GM23338 (cell line): ENCODE measurements around the gene CCNI2. TPM values are rescaled to one million over a fixed set of nuclear protein-coding genes. Genes with fewer than 3 reads are reported as not detected.

ENCODE experiments used
- ATAC-seq: fragments of 200-7000 bp; cut with Tn5 transposase; 3 replicates; pipeline ENCODE4 v1.9.1; 2020
- DNase-seq: peaks from one replicate; pipeline ENCODE4 v3.0.0-alpha.2; 2015; ENCODE audit warnings: low spot score
- H2AFZ ChIP-seq: fragments of 200-600 bp; sonication (generic); 2 replicates; pipeline ENCODE4 v1.8.0; 2016; ENCODE audit warnings: antibody characterized with exemption, mild to moderate bottlenecking, moderate library complexity
- H3F3A ChIP-seq: fragments of 200-600 bp; sonication (generic); replicated peaks from 2 replicates; pipeline ENCODE4 v1.8.0; 2017; ENCODE audit warnings: antibody characterized with exemption, mixed run types, low read depth
- H3K27ac ChIP-seq: fragments of 200-600 bp; sonication (generic); 2 replicates; pipeline ENCODE4 v1.6.1; 2016; ENCODE audit warnings: low read depth
- H3K27me3 ChIP-seq: fragments of 200-600 bp; sonication (generic); 2 replicates; pipeline ENCODE4 v1.8.0; 2016; ENCODE audit warnings: mild to moderate bottlenecking, mixed run types, moderate library complexity; ENCODE audit not compliant: insufficient read depth
- H3K36me3 ChIP-seq: fragments of 200-600 bp; sonication (generic); 2 replicates; pipeline ENCODE4 v1.8.0; 2016; ENCODE audit warnings: mild to moderate bottlenecking; ENCODE audit not compliant: insufficient read depth
- H3K4me1 ChIP-seq: fragments of 200-600 bp; sonication (generic); 2 replicates; pipeline ENCODE4 v1.8.0; 2016; ENCODE audit warnings: mild to moderate bottlenecking, moderate library complexity; ENCODE audit not compliant: insufficient read depth
- H3K4me2 ChIP-seq: fragments of 200-600 bp; sonication (generic); 2 replicates; pipeline ENCODE4 v1.7.1; 2017; ENCODE audit warnings: mixed run types
- H3K4me3 ChIP-seq: fragments of 200-600 bp; sonication (generic); 2 replicates; pipeline ENCODE4 v1.6.1; 2016; ENCODE audit warnings: mixed run types
- H3K79me2 ChIP-seq: fragments of 200-600 bp; sonication (generic); replicated peaks from 2 replicates; pipeline ENCODE4 v1.8.0; 2017; ENCODE audit warnings: mild to moderate bottlenecking; ENCODE audit not compliant: insufficient read depth
- H3K9me2 ChIP-seq: fragments of 200-600 bp; sonication (generic); 2 replicates; pipeline ENCODE4 v1.8.0; 2017; ENCODE audit not compliant: insufficient read depth
- H4K20me1 ChIP-seq: fragments of 200-600 bp; sonication (generic); replicated peaks from 2 replicates; pipeline ENCODE4 v1.8.0; 2017; ENCODE audit warnings: mild to moderate bottlenecking; ENCODE audit not compliant: insufficient read depth
- H3K27ac Mint-ChIP-seq: 2 replicates; pipeline ENCODE4 v1.8.0; 2020; ENCODE audit warnings: inconsistent platforms, mild to moderate bottlenecking, moderate library complexity, mixed read lengths
- H3K27me3 Mint-ChIP-seq: 3 replicates; pipeline ENCODE4 v1.8.0; 2022; ENCODE audit warnings: low read depth, mild to moderate bottlenecking, moderate library complexity, mixed read lengths, inconsistent platforms; ENCODE audit not compliant: insufficient read depth, poor library complexity
- H3K36me3 Mint-ChIP-seq: 3 replicates; pipeline ENCODE4 v1.8.0; 2021; ENCODE audit warnings: low read depth, mild to moderate bottlenecking, inconsistent platforms, moderate library complexity, mixed read lengths
- H3K4me1 Mint-ChIP-seq: 3 replicates; pipeline ENCODE4 v1.8.0; 2020; ENCODE audit warnings: mild to moderate bottlenecking, inconsistent platforms, mixed read lengths
- H3K4me3 Mint-ChIP-seq: 3 replicates; pipeline ENCODE4 v1.8.0; 2021; ENCODE audit warnings: moderate library complexity, mild to moderate bottlenecking, inconsistent platforms, mixed read lengths
- H3K9me3 Mint-ChIP-seq: 3 replicates; pipeline ENCODE4 v1.8.0; 2020; ENCODE audit warnings: moderate library complexity, mild to moderate bottlenecking, inconsistent platforms, mixed read lengths
- CREB1 ChIP-seq: fragments of 250-450 bp; sonication (Bioruptor Pico); IDR thresholded peaks from 2 replicates; pipeline ENCODE4 v1.5.0; 2020; ENCODE audit warnings: low read depth, mild to moderate bottlenecking, moderate library complexity
- EZH2phosphoT487 ChIP-seq: fragments of 200-600 bp; sonication (generic); IDR thresholded peaks from one replicate; pipeline ENCODE4 v1.8.1; 2018; ENCODE audit warnings: antibody characterized with exemption; ENCODE audit not compliant: unreplicated experiment
- NANOG ChIP-seq: IDR thresholded peaks from 2 replicates; pipeline ENCODE4 v1.6.1; 2016; ENCODE audit warnings: antibody characterized with exemption, borderline replicate concordance
- polyA plus RNA-seq: library from polyadenylated mRNA; unstranded; fragments of >200 nt; fragmentation: Nextera tagmentation; extraction: Ambion mirVana; gene quantifications from 2 replicates; pipeline ENCODE4 v1.2.1, GENCODE V29; 2016
- total RNA-seq: library from RNA; depleted of rRNA; stranded (reverse); fragments of >200 nt; shearing (Covaris generic); gene quantifications from 2 replicates; pipeline ENCODE4 v1.2.3, GENCODE V29; 2014
- TF ChIP-seq, protein P1 (sequence below): IDR thresholded peaks from one replicate; pipeline ENCODE4 v1.6.1; 2018; ENCODE audit warnings: antibody characterized with exemption; ENCODE audit not compliant: unreplicated experiment

The CCNI2 gene
- total and polyA plus RNA-seq, 2 experiments from 2014 or later: 0.55 to 2.5 TPM

DNA sequence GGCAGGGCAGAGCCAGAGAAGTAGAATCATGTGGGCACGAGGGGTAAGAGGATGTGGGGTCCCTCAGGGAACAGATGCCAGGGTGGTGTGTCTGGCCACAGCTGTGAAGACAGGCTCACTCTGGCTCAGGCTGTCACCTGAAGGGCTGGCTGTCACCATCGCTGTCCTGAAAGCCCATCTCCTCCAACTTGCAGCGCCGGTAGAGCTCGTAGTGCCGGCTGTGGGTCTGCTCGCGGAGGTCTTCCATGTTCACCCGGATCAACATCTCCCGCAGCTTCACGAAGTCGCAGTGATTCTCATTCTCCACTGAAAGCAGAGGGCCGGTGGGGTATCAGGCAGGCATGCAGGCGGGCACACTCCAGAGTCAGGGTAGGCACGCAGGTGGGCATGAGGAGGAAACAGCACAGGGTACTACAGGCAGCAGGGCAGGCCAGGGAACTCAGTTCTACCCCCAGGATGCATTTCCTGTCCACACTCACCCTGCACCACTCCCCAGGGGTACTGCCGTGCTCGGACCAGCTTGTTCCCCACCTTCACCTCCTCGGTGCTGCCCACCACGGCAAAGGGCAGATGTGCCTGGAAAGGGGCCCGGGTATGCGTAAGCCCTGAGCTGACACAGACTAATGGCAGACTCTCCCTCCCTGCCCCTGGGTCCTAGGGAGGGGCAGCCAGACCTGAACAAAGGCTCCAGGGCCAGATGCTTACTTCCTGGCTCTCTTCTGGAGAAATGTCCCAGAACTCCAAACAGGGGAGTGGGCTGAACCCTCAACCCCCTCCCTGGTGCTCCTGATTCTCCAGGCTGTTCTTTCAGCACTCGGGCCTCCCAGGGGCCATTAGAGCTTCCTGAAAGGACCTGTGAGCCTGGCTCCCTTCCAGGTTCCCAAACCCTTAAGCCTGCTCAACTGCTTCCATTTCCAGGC is 14.4 kb downstream of the CCNI2 start:
- Histone ChIP-seq H3K4me3 (no peak overlapping the region), H3K79me2 (no peaks in the 10 kb centered on the region), H4K20me1 (no peaks in the 10 kb centered on the region), H3K27me3 (no peaks in the 10 kb centered on the region), H3K4me2 (no peak overlapping the region), H2AFZ (no peak overlapping the region), H3K36me3 (no peaks in the 10 kb centered on the region), H3K9me2 (no peaks in the 10 kb centered on the region), H3K4me1 (no peaks in the 10 kb centered on the region), H3K27ac (no peak overlapping the region), H3F3A (no peaks in the 10 kb centered on the region)
- ATAC-seq (no peak), DNase-seq (no peak)
- no peak overlapping the region for H3K4me3 Mint-ChIP-seq
- TF ChIP-seq NANOG: no peak
- TF ChIP-seq, protein P1, sequence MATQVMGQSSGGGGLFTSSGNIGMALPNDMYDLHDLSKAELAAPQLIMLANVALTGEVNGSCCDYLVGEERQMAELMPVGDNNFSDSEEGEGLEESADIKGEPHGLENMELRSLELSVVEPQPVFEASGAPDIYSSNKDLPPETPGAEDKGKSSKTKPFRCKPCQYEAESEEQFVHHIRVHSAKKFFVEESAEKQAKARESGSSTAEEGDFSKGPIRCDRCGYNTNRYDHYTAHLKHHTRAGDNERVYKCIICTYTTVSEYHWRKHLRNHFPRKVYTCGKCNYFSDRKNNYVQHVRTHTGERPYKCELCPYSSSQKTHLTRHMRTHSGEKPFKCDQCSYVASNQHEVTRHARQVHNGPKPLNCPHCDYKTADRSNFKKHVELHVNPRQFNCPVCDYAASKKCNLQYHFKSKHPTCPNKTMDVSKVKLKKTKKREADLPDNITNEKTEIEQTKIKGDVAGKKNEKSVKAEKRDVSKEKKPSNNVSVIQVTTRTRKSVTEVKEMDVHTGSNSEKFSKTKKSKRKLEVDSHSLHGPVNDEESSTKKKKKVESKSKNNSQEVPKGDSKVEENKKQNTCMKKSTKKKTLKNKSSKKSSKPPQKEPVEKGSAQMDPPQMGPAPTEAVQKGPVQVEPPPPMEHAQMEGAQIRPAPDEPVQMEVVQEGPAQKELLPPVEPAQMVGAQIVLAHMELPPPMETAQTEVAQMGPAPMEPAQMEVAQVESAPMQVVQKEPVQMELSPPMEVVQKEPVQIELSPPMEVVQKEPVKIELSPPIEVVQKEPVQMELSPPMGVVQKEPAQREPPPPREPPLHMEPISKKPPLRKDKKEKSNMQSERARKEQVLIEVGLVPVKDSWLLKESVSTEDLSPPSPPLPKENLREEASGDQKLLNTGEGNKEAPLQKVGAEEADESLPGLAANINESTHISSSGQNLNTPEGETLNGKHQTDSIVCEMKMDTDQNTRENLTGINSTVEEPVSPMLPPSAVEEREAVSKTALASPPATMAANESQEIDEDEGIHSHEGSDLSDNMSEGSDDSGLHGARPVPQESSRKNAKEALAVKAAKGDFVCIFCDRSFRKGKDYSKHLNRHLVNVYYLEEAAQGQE: no peak
- H3K4me1 Mint-ChIP-seq: no peaks in the 10 kb centered on the region; the same call in 2 of the 3 replicates
- no peaks in the 10 kb centered on the region for H3K9me3 Mint-ChIP-seq
- H3K27ac Mint-ChIP-seq: no peak overlapping the region
- H3K36me3 Mint-ChIP-seq: peaks cover 15% of the 10 kb centered on the region; the same call in 1 of the 3 replicates
- H3K27me3 Mint-ChIP-seq: peaks cover 4% of the 10 kb centered on the region

DNA sequence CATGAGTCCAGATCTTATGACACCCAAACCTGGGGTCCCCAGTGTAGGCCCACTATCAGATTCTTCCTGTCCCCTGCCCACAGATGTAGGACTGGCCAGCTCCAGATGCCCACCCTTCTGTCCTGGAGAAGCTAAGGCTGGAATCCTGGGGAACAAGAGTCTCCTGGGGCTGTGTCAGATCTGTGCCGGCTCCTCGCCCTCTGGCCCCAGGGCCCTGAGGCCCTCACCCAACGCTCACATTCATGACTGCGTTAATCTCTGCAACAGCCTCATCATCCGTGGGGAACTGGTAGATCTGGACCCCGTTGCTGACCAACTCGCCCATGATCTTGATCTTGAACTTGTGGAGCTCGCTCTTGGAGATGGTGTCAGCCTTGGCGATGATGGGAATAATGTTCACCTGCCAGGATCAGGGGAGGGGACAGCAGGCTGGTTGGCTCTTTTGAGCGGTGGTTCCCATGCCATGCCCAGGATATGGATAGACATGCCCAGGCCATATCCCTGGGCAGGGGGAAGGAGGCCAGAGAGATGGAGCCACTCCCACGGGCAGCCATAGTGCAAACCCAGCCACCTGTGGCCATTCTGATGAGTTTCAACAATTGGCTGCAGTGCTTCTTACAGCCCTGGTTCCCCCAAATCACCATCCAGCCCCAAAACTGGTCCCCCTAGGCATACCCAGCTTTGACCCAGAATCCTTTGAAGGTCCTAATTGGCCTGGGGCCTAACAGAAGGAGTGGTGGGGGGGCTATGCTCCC is 15.2 kb downstream of the CCNI2 start:
- no peak for TF ChIP-seq CREB1 (CRISPR knock-in tag)
- TF ChIP-seq NANOG: no peak
- TF ChIP-seq EZH2phosphoT487: no peak
- no peaks in the 10 kb centered on the region for H3F3A ChIP-seq
- Mint-ChIP-seq H3K36me3 (peaks cover 15% of the 10 kb centered on the region; the same call in 1 of the 3 replicates), H3K4me3 (no peak overlapping the region), H3K27me3 (peaks cover 4% of the 10 kb centered on the region), H3K27ac (no peak overlapping the region; the same call in 1 of the 2 replicates), H3K9me3 (no peaks in the 10 kb centered on the region), H3K4me1 (no peaks in the 10 kb centered on the region; the same call in 2 of the 3 replicates)
- H3K36me3 ChIP-seq: no peaks in the 10 kb centered on the region
- ATAC-seq (no peak), DNase-seq (no peak)
- no peaks in the 10 kb centered on the region for H4K20me1 ChIP-seq
- no peaks in the 10 kb centered on the region for H3K27me3 ChIP-seq
- no peak overlapping the region for H3K4me2 ChIP-seq
- no peak overlapping the region for H3K4me3 ChIP-seq
- H3K4me1 ChIP-seq: no peaks in the 10 kb centered on the region
- no peak overlapping the region for H3K27ac ChIP-seq
- H2AFZ ChIP-seq: no peak overlapping the region
- no peaks in the 10 kb centered on the region for H3K9me2 ChIP-seq
- H3K79me2 ChIP-seq: no peaks in the 10 kb centered on the region
